ENCODE results near the gene EIF4H.
"Not testable (repeated sequence)": the region's sequence is repeated elsewhere in the genome, so short reads cannot be mapped to it uniquely, and the experiment has no call there.

The EIF4H gene

GRCh38 chr7:74173866-74174605 lies at the start of gene EIF4H:
EIF4H (plus strand) TSS chr7:74174356; CDS start chr7:74174384, 28 bp downstream.
- DNase-seq (ENCODE audit: low spot score) = peak; percentile 96

DNA sequence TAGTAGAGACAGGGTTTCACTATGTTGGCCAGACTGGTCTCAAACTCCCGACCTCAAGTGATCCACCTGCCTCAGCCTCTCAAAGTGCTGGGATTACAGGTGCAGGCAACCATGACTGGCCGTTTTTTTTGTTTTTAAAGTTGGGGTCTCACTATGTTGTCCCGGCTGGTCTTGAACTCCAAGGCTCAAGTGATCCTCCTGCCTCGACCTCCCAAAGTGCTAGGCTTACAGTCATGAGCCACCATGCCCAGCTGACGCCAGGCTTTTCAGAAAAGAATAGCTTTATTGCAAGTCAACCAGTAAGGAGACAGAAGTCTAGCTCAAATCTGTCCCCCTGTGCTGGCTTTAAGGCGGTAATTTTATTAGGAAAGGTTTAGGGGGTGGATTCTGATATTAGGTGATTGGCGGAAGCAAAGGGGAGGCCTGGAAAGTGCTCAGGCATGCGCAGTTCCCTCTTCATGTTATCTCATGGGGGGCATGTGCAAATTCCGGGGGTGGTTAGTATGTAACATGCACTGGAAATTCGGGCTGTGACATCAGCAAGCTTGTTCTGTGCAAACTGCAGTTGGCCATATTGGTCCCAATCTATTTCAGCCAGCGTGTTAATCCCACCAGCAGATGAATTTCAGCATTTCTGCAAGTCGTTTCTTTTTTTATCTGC lies 47.8 kb upstream of the EIF4H start:
- no peak for DNase-seq (ENCODE audit: low spot score)

GRCh38 chr7:74129887-74130286 lies 44.3 kb upstream of the EIF4H start:
- DNase-seq (ENCODE audit: low spot score) = no peak

DNA sequence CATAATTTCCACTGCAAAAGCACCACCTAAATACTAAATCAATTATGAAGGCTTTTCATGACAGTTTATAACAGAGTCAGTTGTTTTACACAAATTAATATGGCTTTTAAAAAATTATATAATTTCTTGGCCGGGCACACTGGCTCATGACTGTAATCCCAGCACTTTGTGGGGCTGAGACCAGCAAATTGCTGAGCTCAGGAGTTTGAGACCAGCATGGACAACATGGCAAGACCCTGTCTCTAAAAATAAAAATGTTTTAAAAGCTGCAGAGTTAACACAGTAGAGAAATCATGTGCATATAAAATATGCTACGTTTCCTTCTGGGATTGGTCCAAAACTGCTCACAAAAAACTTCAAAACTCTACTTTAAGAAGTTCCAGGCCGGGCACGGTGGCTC lies 43.6 kb upstream of the EIF4H start:
- DNase-seq (ENCODE audit: low spot score) = no peak

- DNase-seq (ENCODE audit: low spot score) = no peak
Observed at GRCh38 chr7:74134117-74134620, 40.0 kb upstream of the EIF4H start.

- DNase-seq (ENCODE audit: low spot score) = no peak
Observed at GRCh38 chr7:74138334-74138867, 35.8 kb upstream of the EIF4H start.

- DNase-seq (ENCODE audit: low spot score) = no peak
Observed at GRCh38 chr7:74138945-74139843, 35.0 kb upstream of the EIF4H start.

GRCh38 chr7:74141705-74142104 lies 32.5 kb upstream of the EIF4H start:
- no peak for DNase-seq (ENCODE audit: low spot score)

DNA sequence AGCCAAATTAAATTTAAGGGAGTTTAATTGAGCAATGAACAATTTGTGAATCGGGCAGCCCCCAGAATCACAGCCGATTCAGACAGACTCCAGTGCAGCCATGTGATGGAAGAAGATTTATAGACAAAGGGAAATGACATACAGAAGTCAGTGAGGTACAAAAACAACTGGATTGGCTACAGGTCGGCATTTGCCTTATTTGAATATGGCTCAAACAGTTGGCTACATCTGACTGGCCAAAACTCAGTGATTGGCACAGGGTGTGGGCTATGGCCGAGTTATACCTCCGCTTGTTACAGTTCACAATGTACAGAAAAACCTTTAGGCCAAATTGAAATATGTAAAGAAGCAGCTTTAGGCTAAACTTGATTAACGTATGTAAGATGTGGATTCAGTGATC lies 30.8 kb upstream of the EIF4H start:
- no peak for DNase-seq (ENCODE audit: low spot score)

DNA sequence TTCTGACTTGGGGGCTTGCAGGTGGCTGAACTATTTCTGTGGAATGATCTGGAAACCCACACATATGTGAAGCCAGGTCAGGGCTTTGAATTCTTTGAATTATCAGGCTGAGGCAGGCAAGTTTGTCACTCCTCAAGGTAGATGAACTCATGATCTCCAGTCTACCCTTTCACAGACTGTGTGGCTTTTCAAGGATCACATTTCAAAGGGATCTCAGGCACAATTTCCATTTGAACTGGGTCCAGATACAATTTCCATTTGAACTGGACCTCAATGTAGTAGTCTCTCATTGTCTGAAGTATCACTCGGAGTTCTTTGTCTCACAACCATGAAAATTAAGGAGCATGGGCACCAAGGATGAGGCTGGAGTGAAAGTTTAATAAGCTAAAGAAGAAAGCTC lies 25.7 kb upstream of the EIF4H start:
- DNase-seq (ENCODE audit: low spot score) = no peak

DNA sequence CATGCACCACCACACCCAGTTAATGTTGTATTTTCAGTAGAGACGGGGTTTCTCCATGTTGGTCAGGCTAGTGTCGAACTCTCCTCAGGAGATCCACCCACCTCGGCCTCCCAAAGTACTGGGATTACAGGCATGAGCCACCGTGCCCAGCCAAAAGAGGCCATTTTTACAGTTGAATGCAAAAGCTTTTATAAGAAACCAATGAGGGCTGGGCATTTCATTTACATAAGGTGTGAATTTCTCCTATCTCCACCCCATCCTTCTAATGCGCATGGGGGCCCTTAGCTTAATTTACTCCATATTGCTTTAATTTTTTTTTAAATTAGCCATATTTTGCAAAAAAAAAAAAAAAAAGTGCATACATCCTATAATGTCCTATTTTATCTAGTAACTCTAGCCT lies 25.1 kb upstream of the EIF4H start:
- no peak for DNase-seq (ENCODE audit: low spot score)

DNA sequence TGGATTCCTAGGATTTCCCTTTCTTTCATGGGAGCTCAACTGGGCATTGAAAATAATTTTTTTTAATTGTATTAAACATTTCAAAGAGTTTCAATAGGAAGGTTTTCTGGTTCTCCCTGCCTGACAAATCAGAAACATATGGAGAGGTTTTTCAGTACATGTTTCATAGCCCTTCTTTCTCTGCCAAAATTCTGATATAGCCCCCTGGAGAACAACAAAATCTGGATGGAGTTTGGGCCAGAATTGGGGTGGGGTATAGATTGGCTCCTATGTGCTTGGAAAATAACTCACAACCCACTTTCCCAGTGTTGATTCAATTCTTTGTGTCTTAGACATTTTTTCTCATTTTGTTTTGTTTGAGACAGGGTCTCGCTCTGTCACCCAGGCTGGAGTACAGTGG lies 24.6 kb upstream of the EIF4H start:
- DNase-seq (ENCODE audit: low spot score) = no peak

DNA sequence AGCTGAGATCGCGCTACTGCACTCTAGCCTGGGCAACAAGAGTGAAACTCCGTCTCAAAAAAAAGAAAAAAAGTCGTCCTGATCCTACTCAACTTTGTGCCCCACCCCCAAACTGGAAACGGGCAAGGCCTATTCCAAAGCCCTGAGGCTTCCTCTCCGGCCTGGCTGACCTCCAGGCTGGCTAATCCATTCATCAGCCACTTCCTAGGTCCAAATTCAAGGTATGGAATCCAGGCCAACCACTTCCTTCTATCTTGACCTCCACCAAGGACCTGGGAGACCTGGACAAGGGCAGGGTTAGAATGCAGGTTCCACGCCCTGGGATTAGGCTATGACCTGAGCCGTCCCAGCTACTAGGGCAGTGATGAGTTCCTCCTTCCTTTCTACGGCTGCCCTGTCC lies 20.4 kb upstream of the EIF4H start:
- no peak for DNase-seq (ENCODE audit: low spot score)

DNA sequence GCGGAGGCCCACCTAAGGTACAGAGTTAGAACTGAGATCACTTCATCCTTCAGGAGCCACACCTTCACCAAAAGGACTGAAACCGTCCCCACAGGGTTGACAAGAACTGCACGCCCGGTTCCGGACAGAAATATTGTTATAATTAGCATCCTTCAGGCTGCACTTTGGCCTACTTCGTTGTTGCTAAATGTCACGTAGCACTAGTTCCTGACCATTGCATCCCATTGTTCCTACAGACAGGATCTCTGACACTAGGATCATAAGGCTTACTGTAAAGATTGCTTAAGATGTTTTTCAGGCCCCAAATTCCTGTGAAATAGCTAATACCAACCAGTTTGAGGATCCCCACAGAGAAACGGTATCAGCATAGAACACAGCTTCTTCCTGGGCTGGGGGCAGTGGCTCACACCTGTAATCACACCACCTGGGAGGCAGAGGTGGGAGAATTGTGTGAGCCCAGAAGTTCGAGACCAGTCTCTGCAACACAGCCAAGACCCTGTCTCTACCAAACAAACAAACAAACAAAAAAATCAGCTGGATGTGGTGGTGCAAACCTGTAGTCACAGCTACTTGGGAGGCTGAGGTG lies 18.3 kb upstream of the EIF4H start:
- DNase-seq (ENCODE audit: low spot score) = no peak

DNA sequence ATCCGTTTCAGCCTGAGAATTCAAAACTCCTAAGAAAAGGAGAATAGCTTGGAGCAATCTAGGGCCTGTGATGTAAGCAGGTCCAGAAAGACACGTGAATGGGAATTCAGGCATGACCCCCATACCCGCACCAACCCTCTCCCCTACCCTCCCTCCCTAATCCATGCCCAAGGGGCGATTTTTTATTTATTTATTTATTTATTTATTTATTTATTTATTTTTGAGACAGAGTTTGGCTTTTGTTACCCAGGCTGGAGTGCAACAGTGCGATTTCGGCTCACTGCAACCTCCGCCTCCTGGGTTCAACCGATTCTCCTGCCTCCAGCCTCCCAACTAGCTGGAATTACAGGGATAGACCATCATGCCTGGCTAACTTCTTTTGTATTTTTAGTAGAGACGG lies 16.6 kb upstream of the EIF4H start:
- no peak for DNase-seq (ENCODE audit: low spot score)

GRCh38 chr7:74164985-74165456 lies 9.1 kb upstream of the EIF4H start:
- DNase-seq (ENCODE audit: low spot score) = no peak

DNA sequence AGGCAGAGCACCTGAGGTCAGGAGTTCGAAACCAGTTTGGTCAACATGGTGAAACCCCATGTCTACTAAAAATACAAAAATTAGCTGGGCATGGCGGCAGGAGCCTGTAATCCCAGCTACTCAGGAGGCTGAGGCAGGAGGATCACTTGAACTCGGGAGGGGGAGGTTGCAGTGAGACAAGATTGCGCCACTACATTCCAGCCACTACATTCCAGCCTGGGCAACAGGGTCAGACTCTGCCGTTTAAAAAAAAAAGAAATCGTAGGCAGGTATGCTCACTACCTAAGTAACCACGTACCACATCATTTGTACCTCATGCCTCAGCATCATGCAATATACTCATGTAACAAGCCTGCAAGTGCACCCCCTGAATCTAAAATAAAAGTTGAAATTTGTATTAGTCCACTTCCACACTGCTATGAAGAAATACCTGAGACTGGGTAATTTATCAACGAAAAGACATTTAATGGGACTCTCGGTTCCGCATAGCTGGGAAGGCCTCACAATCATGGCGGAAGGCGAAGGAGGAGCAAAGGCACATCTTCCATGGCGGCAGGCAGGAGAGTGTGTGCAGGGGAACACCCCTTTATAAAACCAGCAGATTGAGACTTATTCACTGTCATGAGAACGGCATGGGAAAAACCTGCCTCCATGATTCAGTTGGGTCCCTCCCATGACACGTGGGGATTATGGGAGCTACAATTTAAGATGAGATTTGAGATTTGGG lies 8.1 kb upstream of the EIF4H start:
- no peak for DNase-seq (ENCODE audit: low spot score)

DNA sequence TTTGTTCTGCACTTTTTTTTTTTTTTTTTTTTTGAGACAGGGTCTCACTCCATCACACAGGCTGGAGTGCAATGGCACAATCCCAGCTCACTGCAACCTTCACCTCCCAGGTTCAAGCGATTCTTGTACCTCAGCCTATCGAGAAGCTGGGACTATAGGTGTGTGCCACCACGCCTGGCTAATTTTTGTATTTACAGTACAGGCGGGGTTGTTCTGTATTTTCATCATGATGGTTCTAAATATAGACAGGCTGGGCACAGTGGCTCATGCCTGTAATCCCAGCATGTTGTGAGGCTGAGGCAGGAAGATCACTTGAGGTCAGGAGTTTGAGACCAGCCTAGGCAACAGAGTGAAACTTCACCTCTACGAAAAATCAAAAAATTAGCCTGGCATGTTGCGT lies 6.8 kb upstream of the EIF4H start:
- DNase-seq (ENCODE audit: low spot score) = not testable (repeated sequence)

- no peak for DNase-seq (ENCODE audit: low spot score)
Observed at GRCh38 chr7:74173074-74173473, 1.1 kb upstream of the EIF4H start.

GRCh38 chr7:74173491-74173865 lies 678 bp upstream of the EIF4H start:
- no peak for DNase-seq (ENCODE audit: low spot score)

DNA sequence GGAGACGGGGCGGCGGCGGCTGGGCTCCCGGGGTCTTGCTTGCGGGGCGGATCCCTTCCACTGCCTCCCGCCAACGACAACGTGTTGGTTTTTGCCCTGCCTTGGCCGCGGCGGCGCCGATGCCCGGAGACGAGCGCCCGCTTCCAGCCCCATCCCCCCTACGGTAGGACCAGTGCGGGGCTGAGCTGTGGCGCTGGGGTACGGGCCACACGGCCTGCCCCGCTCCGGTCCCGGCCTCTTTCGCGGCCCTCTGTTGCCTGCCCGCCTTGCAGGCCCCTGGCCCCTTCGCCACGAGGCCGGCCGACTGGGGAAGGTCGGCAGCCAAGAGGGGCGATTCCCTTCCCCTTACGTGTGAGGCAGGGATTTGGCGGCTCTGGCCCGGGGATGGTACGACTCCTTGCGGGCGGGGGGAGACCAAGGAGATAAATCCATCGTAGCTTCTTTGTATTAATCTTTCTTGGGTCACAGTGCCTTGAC lies 488 bp downstream of the EIF4H start:
- peak; percentile 53 for DNase-seq (ENCODE audit: low spot score)

Data from hepatic stellate cell (primary cell).